ENCODE measurements around the gene E2F6.

Gene E2F6

DNA sequence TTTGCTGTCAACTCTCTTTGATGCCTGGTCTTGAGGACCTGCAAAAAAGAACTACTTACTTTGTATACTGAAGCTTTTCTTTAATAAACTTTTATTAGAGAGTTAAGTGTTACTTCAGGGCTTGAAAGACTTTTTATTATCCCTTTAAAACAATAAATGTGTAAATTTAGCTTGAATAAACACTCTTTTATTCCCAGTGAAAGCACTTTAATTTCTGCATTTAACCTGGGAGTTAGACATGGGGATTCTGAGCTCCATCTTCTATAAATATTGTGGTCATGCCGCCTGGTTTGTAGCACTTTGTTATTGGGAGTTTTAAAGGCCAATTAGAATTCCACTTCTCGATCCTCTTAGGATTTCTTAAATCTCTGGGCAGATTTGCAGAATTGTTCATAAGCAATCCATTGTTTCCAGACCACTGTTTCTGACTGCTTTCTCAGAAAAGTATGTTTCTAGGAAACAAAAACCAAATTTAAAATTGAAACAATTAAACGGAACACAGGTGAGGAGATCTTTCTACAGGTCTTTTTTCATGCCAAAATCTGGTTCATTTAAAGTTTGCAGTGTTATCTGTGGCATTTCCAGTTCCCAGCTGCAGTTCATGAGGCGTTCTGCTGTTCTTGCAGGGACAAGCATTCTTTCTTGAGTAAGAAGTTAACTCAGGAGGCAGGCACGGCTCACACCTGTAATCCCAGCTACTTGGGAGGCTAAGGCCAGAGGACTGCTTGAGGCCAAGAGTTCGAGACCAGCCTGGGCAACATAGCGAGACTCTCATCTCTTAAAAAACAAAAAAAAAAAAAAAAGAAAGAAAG is 18.1 kb upstream of the E2F6 start:
- POLR2A ChIA-PET, result no interaction called here
- CTCF ChIA-PET, result interaction anchor here (1.1 to 3.6 kb wide), 2 partner anchors 99 to 351 kb away, joined by 3 to 34 read pairs; a partner anchor contains a TSS
- no peak for DNase-seq (ENCODE audit: extremely low spot score)
- TF ChIP-seq, protein P1, sequence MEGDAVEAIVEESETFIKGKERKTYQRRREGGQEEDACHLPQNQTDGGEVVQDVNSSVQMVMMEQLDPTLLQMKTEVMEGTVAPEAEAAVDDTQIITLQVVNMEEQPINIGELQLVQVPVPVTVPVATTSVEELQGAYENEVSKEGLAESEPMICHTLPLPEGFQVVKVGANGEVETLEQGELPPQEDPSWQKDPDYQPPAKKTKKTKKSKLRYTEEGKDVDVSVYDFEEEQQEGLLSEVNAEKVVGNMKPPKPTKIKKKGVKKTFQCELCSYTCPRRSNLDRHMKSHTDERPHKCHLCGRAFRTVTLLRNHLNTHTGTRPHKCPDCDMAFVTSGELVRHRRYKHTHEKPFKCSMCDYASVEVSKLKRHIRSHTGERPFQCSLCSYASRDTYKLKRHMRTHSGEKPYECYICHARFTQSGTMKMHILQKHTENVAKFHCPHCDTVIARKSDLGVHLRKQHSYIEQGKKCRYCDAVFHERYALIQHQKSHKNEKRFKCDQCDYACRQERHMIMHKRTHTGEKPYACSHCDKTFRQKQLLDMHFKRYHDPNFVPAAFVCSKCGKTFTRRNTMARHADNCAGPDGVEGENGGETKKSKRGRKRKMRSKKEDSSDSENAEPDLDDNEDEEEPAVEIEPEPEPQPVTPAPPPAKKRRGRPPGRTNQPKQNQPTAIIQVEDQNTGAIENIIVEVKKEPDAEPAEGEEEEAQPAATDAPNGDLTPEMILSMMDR (IDR thresholded peaks at IDR 0.05; ENCODE audit: control extremely low read depth, extremely low read depth, low read depth, missing control alignments), result no peak

DNA sequence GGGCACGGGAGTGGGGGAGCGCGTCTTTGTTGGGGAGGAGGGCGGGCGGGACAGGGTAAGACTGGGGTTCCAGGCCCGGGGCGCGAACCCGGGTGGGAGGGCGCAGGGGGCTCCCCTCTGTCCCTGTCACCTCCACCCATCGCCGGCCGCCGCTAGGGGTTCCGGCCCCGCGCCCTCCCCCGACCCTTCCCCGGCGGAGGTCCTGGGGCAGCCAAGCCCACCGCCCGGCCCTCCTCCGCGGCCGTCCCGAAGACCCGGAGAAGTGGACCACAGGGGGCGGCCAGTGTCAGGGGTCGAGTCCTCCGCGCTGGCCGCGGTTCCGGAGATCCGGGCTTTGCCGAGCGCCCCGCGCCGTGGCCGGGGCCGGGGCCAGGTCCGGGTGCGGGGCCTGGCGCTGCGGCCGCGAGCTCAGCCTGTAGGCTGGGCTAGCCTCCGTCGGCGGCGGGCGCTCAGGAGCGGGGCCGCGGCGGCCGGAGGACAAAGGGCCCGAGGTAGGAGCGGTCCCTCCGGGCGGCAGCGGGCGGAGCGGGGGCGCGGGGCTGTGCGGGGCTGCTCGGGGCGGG is 16.6 kb upstream of the E2F6 start:
- TF ChIP-seq, protein P1 (IDR thresholded peaks at IDR 0.05; ENCODE audit: control extremely low read depth, extremely low read depth, low read depth, missing control alignments), result no peak
- ChIA-PET POLR2A (no interaction called here), CTCF (no interaction called here)
- peak; percentile 28 for DNase-seq (ENCODE audit: extremely low spot score)

DNA sequence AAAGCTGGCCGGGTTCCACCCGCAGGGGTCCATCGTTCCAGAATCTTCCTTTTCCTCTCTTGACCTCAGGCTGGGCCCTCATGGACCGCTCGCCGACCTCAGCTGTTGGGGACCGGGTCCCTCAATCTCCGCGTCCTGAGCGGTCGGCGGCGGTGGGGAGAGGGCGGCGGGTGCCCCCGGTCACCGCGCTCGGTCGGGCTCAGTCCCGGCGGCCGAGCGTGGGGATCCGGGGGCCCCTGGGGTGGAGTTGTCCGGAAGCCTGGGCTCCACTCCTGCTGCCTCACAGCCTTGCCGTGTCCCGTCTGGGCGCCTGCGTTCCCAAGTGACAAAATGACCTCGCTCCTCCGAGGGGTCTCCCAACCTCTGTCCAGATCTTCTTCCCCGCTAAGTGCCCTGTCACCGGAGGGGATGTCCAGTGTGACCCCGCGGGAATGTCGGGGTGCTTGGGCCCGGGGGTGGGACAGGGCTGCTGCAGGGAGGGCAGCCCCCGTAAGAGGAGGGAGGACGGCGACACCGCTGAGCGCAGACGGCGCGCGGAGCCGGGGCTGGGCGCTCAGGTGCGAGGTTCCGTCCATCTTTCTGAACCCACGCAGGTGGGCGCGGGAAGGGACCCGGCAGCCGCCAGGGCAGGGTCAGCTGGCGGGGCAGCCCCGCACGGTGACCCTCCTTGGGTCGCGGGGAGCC is 16.0 kb upstream of the E2F6 start:
- CTCF ChIA-PET, result interaction anchor here (1.1 to 5.9 kb wide), 2 partner anchors 100 to 349 kb away, joined by 3 to 196 read pairs; a partner anchor contains a TSS

DNA sequence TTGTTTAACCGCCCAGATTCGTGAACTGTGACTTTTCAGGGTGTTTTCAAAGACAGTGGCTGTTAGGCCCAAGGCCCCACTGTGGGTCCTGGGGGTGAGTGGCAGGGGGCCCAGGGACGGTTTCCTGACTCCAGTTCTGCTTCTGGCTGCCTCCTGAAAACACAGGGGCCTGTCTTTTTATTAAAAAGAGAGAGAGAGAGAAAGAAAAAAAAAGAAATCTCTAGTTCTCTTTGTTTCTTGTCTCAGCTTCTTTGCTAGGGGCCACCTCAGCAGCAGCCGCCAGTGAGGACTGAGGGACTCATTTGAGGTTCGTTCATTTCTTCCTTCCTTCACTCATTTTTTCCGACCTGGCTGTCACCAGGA is 15.4 kb upstream of the E2F6 start:
- ChIA-PET CTCF (interaction anchor here (1.1 to 5.9 kb wide), 3 partner anchors 11 to 348 kb away, joined by 3 to 196 read pairs (median 5); a partner anchor contains a TSS), POLR2A (no interaction called here)
- DNase-seq (ENCODE audit: extremely low spot score), result no peak
- TF ChIP-seq, protein P1 (IDR thresholded peaks at IDR 0.05; ENCODE audit: control extremely low read depth, extremely low read depth, low read depth, missing control alignments), result no peak

More for the DNA sequence above, 16.0 kb upstream of the E2F6 start:
- TF ChIP-seq, protein P1 (IDR thresholded peaks at IDR 0.05; ENCODE audit: control extremely low read depth, extremely low read depth, low read depth, missing control alignments), result no peak
- no peak for DNase-seq (ENCODE audit: extremely low spot score)
- POLR2A ChIA-PET, result no interaction called here

DNA sequence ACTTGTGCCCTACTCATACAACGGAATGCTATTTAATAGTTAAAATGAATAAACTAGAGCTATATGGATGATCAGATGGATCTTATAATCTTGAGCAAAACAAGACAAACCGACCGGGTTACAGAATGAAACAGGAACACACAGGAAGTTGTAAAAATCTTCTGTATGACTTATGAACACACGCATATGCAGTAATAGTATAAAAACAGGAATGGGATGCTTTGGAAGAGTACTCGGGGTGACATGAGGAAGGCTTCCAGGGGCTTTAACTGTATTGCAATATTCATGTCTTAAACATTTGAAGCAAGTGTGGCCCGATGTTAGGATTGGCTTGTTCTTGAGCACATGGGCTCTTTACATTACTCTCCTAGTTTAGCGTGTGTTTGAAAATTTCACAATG is 14.9 kb upstream of the E2F6 start:
- TF ChIP-seq, protein P1 (IDR thresholded peaks at IDR 0.05; ENCODE audit: control extremely low read depth, extremely low read depth, low read depth, missing control alignments), result no peak
- POLR2A ChIA-PET, result no interaction called here
- DNase-seq (ENCODE audit: extremely low spot score), result no peak
- CTCF ChIA-PET, result interaction anchor here (0.7 to 5.9 kb wide), 6 partner anchors 11 to 648 kb away, joined by 3 to 196 read pairs (median 4); a partner anchor contains a TSS

DNA sequence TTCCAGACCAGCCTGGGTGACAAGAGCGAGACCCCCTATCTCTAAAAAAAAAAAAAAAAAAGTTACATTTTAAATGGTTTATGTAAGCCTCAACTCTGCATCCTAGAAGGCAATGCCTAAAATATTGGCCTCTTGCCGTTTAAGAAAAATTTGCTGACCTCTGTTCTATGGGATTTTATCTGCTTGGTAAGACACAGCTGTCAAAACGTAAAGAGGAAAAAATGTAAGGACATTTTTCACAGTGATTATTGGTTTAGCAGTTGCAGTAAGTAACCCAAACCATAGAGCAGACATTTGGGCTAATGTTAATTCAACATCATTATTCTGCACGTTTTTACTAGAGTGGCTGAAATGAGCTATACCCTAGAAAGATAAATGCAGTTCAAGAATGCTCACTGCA is 14.4 kb upstream of the E2F6 start:
- ChIA-PET POLR2A (no interaction called here), CTCF (interaction anchor here (0.7 to 5.9 kb wide), 7 partner anchors 10 to 648 kb away, joined by 3 to 196 read pairs (median 3); a partner anchor contains a TSS)
- no peak for DNase-seq (ENCODE audit: extremely low spot score)
- TF ChIP-seq, protein P1 (IDR thresholded peaks at IDR 0.05; ENCODE audit: control extremely low read depth, extremely low read depth, low read depth, missing control alignments), result no peak
